Iris pigment epithelial cell (primary cell): ENCODE data around the gene SIGLEC10.
"Not testable (repeated sequence)": the region's sequence is repeated elsewhere in the genome, so short reads cannot be mapped to it uniquely, and the experiment has no call there.

Source experiments
- DNase-seq: peaks from one replicate; pipeline ENCODE4 v3.0.0-alpha.2; 2011; ENCODE audit warnings: low read depth

SIGLEC10 gene

GRCh38 chr19:51417107-51417809 is at the start of gene SIGLEC10:
TSS of gene SIGLEC10 (minus strand) at chr19:51417642. CDS start at chr19:51417581, 61 bp downstream.
- DNase-seq = no peak

GRCh38 chr19:51466723-51467122 is 49.3 kb upstream of the SIGLEC10 start:
- DNase-seq = no peak

- not testable (repeated sequence) for DNase-seq
Measured at GRCh38 chr19:51463976-51464581, 46.6 kb upstream of the SIGLEC10 start.

- DNase-seq = no peak
Measured at GRCh38 chr19:51462681-51463080, 45.2 kb upstream of the SIGLEC10 start.

- no peak for DNase-seq
Measured at GRCh38 chr19:51462276-51462675, 44.8 kb upstream of the SIGLEC10 start.

- DNase-seq = no peak
Measured at GRCh38 chr19:51461723-51462161, 44.3 kb upstream of the SIGLEC10 start.

GRCh38 chr19:51460164-51460992 is 42.9 kb upstream of the SIGLEC10 start:
- peak; percentile 12 for DNase-seq

GRCh38 chr19:51458899-51459505 is 41.6 kb upstream of the SIGLEC10 start:
- DNase-seq = no peak

- DNase-seq = no peak
Measured at GRCh38 chr19:51458051-51458645, 40.7 kb upstream of the SIGLEC10 start, which contains the start of gene SIGLEC8. TSS of gene SIGLEC8 (minus strand) at chr19:51458454. CDS start at chr19:51458387, 67 bp downstream.

- DNase-seq = no peak
Measured at GRCh38 chr19:51457351-51458013, 40.0 kb upstream of the SIGLEC10 start.

- DNase-seq = no peak
Measured at GRCh38 chr19:51456541-51457290, 39.3 kb upstream of the SIGLEC10 start.

GRCh38 chr19:51450730-51451307 is 33.4 kb upstream of the SIGLEC10 start:
- DNase-seq = no peak

GRCh38 chr19:51448411-51449016 is 31.1 kb upstream of the SIGLEC10 start:
- DNase-seq = no peak

- no peak for DNase-seq
Measured at GRCh38 chr19:51448011-51448410, 30.6 kb upstream of the SIGLEC10 start.

GRCh38 chr19:51447510-51447909 is 30.1 kb upstream of the SIGLEC10 start:
- not testable (repeated sequence) for DNase-seq

GRCh38 chr19:51441410-51442390 is 24.3 kb upstream of the SIGLEC10 start:
- DNase-seq = no peak

GRCh38 chr19:51440846-51441409 is 23.5 kb upstream of the SIGLEC10 start:
- no peak for DNase-seq

- DNase-seq = no peak
Measured at GRCh38 chr19:51440052-51440451, 22.6 kb upstream of the SIGLEC10 start.
